Fibroblast of skin of left quadriceps (primary cell): ENCODE results near the gene ABTB2.
"Not testable (repeated sequence)": the region's sequence is repeated elsewhere in the genome, so short reads cannot be mapped to it uniquely, and the experiment has no call there.

Source experiments
- DNase-seq, 2 experiments: peaks; one replicate each; pipeline ENCODE4 v3.0.0-alpha.2; 2013; ENCODE audit warnings: low read depth in 2 of 2

Gene ABTB2

DNA sequence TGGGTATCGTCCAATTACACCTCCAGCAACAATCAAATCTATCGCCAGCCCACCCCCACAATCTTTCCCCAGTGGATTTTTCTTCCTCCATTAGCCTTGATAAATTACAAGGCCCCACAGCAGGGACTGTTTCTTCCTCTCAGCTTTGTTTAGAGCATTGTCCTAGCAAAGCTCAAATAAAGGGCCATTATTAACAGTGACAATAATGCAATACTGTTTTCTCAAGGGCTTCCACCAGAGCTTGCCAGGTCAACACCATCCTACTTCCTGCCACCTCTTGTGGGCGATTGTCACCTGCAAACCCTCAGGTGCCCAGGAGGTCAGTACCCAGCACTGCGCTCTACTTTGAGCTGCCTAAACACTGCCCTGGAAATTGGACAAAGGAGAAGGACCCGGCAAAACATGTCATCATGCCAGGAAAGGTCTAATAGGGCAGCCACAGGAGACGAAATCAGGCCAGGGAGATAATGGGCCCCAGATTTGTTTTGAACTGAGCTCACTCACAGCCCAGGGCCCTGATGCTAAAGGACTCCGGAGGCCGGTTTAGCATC is 95.2 kb downstream of the ABTB2 start:
- DNase-seq = no peak

DNA sequence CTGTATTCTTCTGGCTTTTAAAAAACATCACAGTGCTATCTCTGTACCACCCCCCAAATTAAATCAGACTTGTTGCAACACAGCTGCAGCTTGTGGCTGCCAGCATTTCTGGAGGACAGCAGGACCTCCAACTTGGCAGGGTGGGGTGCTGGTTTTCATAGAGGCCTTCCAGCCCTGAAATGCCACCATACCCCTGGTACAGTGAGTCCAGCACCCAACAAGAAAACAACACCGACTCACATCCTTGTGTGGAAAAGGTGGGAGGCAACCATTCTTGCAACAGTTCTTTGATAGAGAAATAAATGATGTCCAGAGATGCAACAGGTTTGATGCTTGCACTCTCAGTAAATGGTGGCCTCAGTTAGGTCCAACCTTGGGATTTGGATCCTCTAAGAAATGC is 96.0 kb downstream of the ABTB2 start:
- no peak for DNase-seq

DNA sequence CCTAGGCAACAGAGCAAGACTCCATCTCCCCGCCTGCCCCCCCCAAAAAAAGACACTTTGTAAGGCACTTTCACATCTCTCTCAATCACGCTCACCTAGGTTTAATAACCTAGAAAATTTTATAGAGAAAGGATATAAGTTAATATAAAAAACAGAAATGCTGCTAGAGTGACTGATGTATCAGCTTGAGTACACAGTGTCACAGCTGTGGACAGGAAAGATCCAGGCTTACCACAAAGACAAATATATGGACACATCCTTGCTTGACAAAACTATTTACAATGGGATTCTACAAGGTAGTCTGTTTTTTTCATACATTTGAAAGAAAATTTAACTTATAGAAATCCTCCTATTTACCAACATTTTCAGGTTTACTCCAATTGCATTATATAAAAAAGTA is 96.7 kb downstream of the ABTB2 start:
- DNase-seq = no peak

DNA sequence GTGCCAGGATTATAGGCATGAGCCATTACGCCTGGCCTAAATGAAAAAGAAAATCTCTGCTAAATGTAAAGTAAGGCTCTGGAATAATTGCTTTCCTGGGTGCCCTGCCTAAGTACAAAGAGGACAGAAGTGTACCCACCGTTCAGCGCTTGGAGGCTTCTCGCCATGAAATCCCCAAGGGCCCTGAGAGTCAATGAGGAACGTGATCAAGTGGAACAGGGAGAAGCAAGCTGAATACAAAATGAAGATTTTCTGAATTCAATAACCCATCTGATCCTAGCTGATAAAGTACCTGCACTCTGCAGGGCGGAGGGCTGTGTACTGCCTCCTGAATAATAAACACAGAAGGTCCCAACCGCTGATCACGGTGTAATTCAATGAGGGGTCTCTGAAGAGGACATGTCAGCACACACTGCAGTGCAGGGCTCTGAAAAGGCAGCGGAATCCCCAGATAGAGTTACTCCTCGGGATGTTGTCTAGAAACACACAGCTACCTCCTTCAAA is 97.7 kb downstream of the ABTB2 start:
- no peak for DNase-seq

DNA sequence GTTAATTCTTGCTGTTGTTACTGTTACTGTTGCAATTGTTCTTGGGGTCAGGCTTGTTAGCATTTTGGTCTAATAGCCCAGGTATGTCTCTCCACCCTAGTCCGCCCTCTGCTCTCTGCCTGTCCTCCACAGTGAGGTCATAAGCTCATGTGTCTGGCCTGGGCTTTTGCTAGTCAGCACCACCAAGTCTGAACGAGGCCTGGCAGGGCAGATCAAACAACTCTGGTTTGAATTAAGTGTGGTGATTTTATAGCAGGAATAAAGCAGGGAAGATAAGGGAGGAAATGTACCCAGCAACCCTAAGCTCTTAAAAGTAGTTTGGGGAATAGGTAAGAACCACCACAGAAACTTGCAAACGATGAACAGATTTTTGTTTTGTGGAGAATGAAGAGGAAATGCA is 98.7 kb downstream of the ABTB2 start:
- no peak for DNase-seq

DNA sequence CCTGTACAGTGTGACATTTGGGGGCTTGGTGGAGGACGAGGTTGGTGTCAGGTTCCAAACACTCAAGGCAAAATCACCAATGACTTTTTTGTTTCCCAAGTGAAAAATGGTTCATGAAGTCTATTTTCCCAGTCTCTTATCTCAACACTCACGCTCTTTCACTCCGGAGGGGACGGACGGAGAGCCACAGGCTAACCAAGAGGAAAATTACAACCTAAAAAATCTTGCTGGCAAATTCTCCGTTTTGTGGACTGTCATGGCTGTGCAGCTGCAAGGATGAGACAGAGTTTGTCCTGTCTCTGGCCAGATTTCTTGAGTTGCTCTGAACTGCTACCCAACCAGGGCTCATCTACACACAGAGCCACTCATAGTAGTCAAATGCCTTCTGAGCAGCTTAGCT is 101.2 kb downstream of the ABTB2 start:
- DNase-seq = no peak

DNA sequence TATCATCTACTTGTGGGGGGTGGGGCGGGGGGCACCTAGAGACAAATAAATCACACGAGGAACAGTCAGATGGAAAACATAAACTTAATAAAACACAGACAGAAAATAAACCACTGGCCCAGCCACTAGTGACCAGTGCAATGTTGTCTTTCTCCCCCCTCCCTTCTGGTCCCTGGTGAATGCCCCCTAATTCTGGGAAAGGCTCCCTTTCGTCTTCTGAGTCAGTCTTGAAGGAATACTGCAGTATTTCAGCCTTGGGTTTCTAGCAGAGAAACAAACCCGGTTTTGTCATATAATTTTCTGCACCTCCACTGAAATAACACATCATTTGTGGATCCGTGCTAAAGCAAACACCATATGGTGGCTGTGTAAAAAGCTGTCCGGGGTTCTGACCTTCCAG is 101.7 kb downstream of the ABTB2 start:
- no peak for DNase-seq

DNA sequence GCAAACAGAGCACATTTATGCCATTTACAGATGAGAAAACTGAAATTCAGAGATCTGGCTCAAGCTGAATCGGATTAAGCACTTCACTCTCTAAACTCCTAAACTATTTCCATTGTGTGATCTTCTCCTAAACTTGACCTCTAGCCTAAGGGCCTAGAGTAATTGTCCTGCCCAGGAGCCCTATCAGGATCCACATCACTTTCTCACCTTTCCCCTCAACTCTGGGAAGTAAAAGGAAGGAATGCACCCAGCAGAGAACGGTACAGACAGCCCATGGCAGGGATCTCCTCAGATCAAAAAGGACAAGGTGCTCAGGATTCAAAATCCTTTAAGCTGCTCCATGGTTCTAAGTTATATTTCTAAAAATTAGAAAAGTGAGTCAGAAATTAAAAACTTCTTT is 102.7 kb downstream of the ABTB2 start:
- no peak for DNase-seq

DNA sequence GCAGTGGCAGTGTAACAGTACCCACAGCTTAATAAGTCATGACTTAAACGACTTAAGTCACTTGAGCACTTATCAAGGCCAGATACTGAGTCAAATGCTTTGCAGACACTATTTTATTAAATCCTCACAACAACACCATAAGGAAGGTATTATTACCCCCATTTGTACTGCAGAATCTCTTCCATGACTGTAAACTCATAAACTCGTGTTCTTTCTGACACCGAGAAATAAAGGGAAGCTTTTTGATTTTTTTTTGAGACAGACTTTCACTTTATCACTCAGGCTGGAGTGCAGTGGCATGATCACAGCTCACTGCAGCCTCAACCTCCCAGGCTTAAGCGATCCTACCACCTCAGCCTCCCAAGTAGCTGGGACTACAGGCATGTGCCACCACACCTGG is 103.8 kb downstream of the ABTB2 start:
- DNase-seq = no peak

DNA sequence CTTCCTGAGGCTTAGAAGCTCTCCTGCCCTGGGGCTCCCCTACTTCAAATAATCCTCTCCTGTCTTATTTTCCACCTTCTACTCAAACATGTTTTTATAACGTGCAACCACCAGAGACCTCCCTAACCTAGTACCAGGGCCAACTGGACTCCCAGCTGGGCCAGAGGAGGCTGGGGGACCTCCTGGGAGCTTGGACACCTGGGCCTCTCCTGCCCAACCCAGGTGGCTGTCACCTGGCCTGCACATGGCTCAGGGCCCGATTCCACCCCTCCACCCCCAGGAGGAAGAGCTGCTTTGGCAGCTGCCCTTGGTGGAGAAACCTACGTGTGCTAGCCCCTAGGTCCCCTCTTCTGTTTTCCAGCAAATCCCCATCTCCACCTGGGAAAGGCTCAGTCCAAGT is 105.2 kb downstream of the ABTB2 start:
- DNase-seq = no peak

DNA sequence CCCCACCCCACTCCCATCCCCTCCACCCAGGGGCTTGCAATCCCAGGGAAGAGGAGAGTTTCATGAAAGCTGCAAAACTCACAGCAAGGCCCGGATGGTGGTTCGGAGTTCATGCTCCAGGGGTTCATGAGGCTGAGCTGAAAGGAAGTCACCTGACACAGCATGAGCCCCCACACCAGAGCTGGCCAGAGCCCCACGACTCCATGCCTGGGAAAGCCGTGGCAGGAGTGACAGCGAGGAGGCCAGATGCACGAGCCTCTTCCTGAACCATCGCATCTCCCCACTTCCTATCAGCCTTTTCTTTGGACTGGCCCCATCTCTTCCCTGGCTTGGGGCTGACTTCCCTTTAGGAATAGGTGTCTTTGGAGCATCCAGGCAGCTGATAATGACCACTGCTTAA is 105.8 kb downstream of the ABTB2 start:
- DNase-seq = no peak

DNA sequence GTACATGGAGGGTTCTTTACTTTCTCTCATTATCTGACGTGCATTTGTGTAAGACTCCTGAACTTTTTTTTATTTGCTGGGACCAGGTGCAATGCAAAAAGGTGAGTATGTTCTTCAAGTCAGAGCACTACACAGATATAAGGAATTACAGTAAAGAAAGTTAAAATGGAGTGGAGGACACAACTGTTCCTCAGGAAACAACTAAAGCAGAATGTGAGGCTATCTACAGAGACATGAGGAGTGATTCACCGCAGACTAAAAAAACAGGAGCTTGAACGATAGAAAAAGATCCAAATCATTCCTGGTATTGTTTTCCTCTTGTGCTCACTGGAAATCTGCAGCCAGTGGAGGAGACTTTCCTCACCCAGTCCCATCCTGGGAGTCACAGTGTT is 106.2 kb downstream of the ABTB2 start:
- DNase-seq = no peak

DNA sequence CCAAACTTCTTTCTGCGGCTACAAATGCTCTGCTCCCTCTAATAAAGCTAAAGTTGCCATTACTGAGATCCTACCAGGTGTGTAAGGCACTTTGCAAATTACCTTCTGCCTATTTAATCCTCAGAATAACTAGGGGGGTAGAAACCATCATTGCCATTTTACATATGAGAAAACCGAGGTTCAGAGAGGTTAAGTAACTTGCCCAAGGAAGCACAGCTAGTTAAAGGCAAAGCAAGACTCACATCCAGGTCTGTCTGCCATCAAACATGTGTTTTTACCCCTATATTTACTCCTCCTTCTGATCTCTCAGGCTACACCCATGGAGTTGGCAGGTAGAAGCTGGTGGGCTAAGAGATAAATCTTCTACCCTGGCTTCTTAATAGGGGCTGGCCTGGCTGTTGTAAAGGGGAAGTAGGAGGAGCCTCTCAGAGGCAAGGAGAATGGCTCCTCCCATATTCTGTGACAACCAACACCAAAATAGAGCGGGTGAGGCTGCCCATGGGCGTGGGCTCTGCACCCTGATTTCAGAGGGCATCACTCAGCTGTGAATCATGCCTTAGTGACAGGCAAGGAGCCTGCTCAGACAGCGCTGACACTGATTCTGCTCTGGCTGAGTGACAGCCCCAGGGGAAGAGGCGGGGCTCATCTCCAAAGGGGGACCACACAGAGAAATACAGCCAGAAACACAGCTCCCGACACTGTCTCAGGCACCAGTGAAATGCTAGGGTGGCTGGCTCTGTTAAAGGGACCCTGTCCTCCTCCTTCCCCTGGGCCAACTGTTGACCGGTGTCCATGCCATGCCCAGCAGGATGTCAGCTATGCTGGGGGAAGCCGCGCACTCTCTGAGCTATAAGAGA is 106.8 kb downstream of the ABTB2 start:
- no peak for DNase-seq

DNA sequence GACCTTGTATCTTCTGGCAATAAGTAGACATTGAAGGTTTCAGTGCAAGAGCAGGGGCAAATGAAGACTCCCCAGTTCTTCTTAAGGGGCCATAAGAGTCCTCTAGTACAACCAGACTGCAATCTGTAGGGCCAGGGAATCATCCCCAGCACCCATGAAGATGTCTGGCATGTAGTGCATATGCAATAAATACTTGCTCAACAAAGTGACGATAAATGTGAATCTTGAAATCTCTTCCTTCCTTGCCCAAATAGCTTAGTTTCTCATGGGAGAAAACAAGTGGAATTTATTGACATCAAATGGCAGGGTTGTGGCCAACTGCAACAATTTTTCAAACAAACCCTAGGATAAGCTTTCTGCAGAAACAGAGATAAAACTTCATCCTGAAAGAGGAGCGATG is 107.6 kb downstream of the ABTB2 start:
- DNase-seq = no peak

DNA sequence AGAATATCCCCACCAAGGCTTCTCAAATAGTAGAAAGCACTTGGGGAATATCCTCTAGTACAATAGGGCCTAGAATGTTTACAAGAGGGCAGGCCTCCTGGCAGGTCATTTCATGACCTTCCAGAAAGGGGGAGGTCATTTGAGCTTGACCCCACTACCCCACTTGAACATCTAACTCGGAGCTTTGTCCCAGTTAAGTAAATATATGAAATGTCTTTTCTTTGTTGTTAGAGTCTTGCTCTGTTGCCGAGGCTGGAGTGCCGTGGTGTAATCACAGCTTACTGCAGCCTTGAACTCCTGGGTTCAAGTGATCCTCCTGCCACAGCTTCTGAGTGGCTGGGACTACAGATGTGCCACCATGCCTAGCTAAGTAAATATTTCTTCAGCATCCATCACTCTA is 108.4 kb downstream of the ABTB2 start:
- no peak for DNase-seq

DNA sequence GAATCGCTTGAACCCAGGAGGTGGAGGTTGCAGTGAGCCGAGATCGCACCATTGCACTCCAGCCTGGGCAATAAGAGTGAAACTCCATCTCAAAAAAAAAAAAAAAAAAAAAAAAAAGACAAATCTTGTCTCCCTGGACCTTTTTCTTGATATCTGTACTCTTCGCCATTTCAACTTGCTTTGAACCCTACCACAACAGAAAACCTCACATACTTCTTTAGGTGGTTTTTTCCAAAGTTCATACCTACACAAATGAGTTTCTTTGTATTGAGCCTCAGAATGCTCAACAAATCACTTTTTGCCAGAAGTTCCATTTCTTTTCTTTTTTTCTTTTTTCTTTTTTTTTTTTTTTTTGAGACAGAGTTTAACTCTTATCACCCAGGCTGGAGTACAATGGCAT is 111.3 kb downstream of the ABTB2 start:
- DNase-seq = not testable (repeated sequence)

DNA sequence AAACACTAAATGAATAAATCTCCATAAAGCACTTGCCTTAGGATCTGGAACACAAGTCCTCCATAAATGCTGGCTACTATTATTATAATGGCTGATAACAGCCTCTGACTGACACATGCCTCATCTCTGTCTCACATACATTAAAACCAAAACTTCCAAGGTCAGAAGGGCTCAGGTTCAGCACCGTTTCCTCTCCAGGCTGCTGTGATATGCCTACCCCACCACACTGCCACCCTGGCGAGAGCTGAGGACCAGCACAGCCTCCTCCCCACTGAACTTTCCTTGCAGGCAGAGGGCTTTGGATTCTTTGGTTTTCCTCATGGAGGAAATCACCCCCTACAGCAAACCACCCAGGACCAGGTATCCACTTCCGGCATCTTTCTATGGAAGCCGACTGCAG is 112.8 kb downstream of the ABTB2 start:
- no peak for DNase-seq

DNA sequence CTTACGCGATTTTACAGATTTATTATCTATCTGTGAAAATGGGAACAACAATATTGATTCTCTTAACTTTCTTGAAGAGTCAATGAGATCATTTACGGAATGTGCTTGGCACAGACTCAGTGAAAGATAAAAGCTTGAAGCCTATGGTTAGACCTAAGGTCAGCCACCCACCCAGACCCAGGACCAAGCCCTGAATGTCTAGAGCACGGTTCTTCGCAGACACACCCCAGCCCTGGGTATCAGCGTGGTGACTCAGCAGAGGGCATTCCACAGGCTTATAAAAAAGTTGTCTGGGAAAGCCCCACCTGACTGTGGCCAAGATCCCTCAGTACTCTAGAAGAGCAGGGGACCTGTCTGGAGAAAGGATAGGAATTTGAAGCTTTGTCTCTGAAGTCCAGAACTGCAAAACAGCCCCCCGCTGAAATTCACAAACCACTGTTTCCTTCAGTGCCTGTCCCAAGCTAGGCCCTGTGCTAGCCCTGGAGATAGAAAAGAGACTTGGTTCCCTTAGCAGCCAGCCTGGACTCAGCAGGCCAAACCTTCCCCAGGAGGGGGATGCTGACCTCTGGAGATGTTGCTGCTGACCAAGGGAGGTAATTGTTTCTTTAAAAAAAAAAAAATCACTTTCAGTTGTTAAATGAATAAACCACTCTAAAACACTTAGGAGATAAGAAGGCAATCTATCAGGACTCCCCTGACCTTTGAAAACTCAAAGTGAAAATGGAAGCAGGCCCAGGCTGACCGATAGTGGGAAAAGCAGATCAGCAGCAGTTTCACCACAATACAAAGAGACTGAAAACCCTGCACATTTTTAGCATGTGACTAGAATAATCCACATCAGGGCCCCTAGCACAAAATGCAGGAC is 114.0 kb downstream of the ABTB2 start:
- DNase-seq = no peak

DNA sequence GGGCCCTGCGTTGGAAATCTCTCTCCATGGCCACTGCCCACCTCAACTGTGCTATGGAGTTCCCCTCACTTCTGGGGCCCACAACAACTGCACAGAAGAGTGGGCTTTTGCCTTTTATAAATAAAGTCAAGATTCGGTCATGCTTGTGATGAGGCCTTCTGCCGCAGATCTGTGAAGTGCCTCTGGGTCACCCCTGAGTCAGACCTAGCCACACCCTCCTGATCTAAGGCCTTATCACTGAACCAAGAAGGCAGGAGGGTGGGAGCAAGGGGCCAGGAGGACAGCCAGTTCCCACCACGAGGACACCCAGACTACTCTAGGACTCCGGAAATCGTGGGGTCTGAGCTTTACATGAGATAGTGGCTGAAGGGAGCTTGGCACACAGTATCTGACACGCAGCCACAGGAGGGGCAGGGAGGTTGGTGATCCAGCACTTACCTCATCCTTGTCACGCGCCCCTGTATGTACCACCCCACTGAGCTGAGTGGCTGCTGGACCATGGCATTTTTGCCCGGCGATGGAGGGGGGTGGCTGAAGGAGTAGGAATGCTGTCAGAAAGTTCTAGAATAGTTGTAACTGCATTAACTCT is 115.7 kb downstream of the ABTB2 start:
- DNase-seq = no peak

DNA sequence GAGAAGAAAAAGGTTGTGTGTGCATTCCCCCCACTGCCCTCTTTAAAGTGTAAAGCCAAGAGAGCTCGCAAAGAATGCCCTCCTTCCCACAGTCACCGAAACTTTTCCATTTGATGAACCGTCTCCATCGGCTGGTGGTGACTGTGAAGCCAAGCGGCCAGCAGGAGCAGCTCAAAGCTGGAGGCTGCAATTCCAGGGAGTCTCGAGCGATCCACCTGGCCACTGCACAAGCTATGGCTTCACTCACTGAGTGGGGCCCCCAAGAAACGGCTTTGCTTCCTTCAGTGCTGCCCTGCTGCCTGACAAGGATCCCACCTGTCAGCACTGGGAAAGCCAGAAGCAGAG is 117.7 kb downstream of the ABTB2 start:
- DNase-seq = no peak

DNA sequence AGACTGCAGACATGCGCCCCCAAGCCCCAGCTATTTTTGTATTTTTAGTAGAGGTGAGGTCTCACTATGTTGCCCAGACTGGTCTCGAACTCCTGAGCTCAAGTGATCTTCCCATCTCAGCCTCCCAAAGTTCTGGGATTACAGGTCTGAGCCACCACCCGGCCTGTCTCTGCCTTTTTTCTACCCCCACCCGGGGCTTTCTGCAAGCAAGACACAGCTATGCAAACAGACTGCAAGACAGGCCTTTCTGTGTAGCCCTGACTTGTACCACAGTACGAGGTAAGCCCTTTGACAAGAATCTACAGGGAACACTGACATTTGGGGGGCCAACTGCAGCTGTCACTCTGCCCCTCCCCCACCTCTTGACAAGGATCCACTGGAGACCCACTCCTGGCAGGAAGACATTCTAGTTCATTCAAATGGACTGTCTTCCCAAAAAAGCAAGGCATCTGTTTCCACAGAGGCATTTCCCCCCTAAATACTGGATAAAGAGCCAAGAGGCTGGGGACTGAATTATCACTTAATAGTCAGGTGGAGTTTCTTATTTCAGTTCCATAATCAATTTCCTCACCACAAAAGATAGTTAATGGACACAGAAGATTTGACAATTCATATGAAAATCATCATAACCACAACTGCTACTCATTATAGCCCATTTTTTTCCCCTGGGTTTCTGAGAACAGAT is 118.2 kb downstream of the ABTB2 start:
- DNase-seq = no peak

DNA sequence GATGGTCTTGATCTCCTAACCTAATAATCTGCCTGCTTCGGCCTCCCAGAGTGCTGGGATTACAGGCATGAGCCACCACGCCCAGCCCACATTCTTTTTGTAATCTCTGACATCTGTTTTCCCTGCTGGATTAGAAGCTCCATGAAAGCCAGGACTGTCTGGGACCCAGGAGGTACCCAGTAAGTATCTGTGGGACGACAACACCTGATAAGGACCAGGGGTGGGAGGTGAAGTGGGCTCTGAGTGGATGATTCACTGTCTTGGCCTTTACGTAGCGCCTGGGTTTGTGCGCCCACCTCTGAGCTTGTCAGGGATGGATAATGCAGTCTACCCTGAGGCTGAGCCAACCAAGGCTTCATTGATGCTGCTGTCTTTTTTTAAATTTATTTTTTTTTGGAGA is 118.8 kb downstream of the ABTB2 start:
- DNase-seq = no peak
